GM12878 (cell line): Measurements from ENCODE around the gene PLOD3. TPM values are rescaled to one million over a fixed set of nuclear protein-coding genes. Genes with fewer than 3 reads are reported as not detected.

ENCODE experiments used
- BCL11A ChIP-seq: IDR thresholded peaks from 2 replicates; pipeline ENCODE4 v1.6.1; 2011; ENCODE audit warnings: low read depth, low read length
- BMI1 ChIP-seq: fragments of 450-650 bp; IDR thresholded peaks from 2 replicates; pipeline ENCODE4 v1.6.1; 2016; ENCODE audit warnings: mild to moderate bottlenecking, moderate library complexity, borderline replicate concordance
- CHD1 ChIP-seq: IDR thresholded peaks from 2 replicates; pipeline ENCODE4 v1.6.1; 2012; ENCODE audit warnings: low read depth, low read length, improper control_type of control experiment
- DPF2 ChIP-seq: fragments of 450-650 bp; IDR thresholded peaks from 2 replicates; pipeline ENCODE4 v1.6.1; 2017; ENCODE audit warnings: mild to moderate bottlenecking
- E2F4 ChIP-seq: IDR thresholded peaks from 2 replicates; pipeline ENCODE4 v1.6.1; 2012; ENCODE audit warnings: low read depth, low read length, improper control_type of control experiment
- ESRRA ChIP-seq: IDR thresholded peaks from 2 replicates; pipeline ENCODE4 v1.6.1; 2012; ENCODE audit warnings: mild to moderate bottlenecking, low read length, improper control_type of control experiment
- ETV6 ChIP-seq, 2 experiments: fragments of 450-650 bp in 1 of 2; IDR thresholded peaks in 1 of 2; conservative IDR thresholded peaks in 1 of 2; 2 replicates each; pipeline ENCODE4 v1.6.1; 2014; ENCODE audit warnings: antibody characterized with exemption in 1 of 2, borderline replicate concordance in 1 of 2, low read depth in 1 of 2, mild to moderate bottlenecking in 1 of 2, moderate library complexity in 1 of 2
- FOXM1 ChIP-seq: IDR thresholded peaks from 2 replicates; pipeline ENCODE4 v1.6.1; 2012; ENCODE audit warnings: low read depth, mild to moderate bottlenecking, inconsistent platforms, low read length, moderate library complexity
- GABPA ChIP-seq: IDR thresholded peaks from 2 replicates; pipeline ENCODE4 v1.6.1; 2014; ENCODE audit warnings: antibody characterized with exemption, low read depth, mild to moderate bottlenecking, inconsistent platforms
- IKZF1 ChIP-seq: fragments of 450-650 bp; conservative IDR thresholded peaks from 2 replicates; pipeline ENCODE4 v1.6.1; 2017; ENCODE audit warnings: antibody characterized with exemption, mild to moderate bottlenecking
- IKZF2 ChIP-seq, 2 experiments: fragments of 450-650 bp; IDR thresholded peaks; 2 replicates each; pipeline ENCODE4 v1.6.1; 2017; ENCODE audit warnings: mild to moderate bottlenecking in 2 of 2, moderate library complexity in 2 of 2
- LARP7 ChIP-seq: fragments of 450-650 bp; IDR thresholded peaks from 2 replicates; pipeline ENCODE4 v1.6.1; 2017; ENCODE audit warnings: mild to moderate bottlenecking
- MXI1 ChIP-seq: fragments of 150-350 bp; IDR thresholded peaks from 2 replicates; pipeline ENCODE4 v1.6.1; 2011; ENCODE audit warnings: low read depth, mild to moderate bottlenecking, inconsistent platforms, low read length, improper control_type of control experiment
- PKNOX1 ChIP-seq: fragments of 450-650 bp; IDR thresholded peaks from 2 replicates; pipeline ENCODE4 v1.6.1; 2016; ENCODE audit warnings: mild to moderate bottlenecking
- POLR2AphosphoS2 ChIP-seq: IDR thresholded peaks from 2 replicates; pipeline ENCODE4 v1.6.1; 2011; ENCODE audit warnings: low read depth, mild to moderate bottlenecking, low read length, improper control_type of control experiment, moderate library complexity
- RAD51 ChIP-seq: fragments of 450-650 bp; IDR thresholded peaks from 2 replicates; pipeline ENCODE4 v1.6.1; 2016; ENCODE audit warnings: moderate library complexity, mild to moderate bottlenecking, inconsistent platforms
- SMARCA5 ChIP-seq: fragments of 450-650 bp; IDR thresholded peaks from 2 replicates; pipeline ENCODE4 v1.6.1; 2017; ENCODE audit warnings: mild to moderate bottlenecking
- STAT1 ChIP-seq: fragments of 450-650 bp; conservative IDR thresholded peaks from 2 replicates; pipeline ENCODE4 v1.6.1; 2014; ENCODE audit warnings: antibody characterized with exemption, mild to moderate bottlenecking
- USF1 ChIP-seq: IDR thresholded peaks from 2 replicates; pipeline ENCODE4 v1.6.1; 2011; ENCODE audit warnings: borderline replicate concordance, low read depth, mild to moderate bottlenecking, moderate library complexity, mixed read lengths, low read length; ENCODE audit not compliant: insufficient read depth; ENCODE audit errors: extremely low read length
- ZNF207 ChIP-seq: fragments of 450-650 bp; IDR thresholded peaks from 2 replicates; pipeline ENCODE4 v1.6.1; 2014; ENCODE audit warnings: antibody characterized with exemption, mild to moderate bottlenecking, borderline replicate concordance
- ZNF592 ChIP-seq: fragments of 450-650 bp; IDR thresholded peaks from 2 replicates; pipeline ENCODE4 v1.6.1; 2017; ENCODE audit warnings: mild to moderate bottlenecking, moderate library complexity
- polyA plus RNA-seq, 11 experiments: library from polyadenylated mRNA; depleted of rRNA in 4 of 11; unstranded in 6 of 11; stranded (reverse) in 5 of 11; fragments of >200 nt; fragmentation: Nextera tagmentation in 4 of 11; fragmentation: Illumina TruSeq in 1 of 11; extraction: Ambion mirVana in 4 of 11; extraction: Trizol in 1 of 11; gene quantifications; 1 replicate in 1 of 11; 2 replicates in 10 of 11; pipeline versions ENCODE4 v1.2.1 to v1.2.3, GENCODE V29; 2011 to 2016; ENCODE audit warnings: inconsistent platforms in 2 of 11, missing spikeins in 2 of 11, low read depth in 1 of 11
- total RNA-seq, 4 experiments: library from RNA; depleted of rRNA in 3 of 4; stranded (reverse); fragments of >200 nt in 3 of 4; fragmentation: Illumina TruSeq in 1 of 4; extraction: Trizol in 1 of 4; gene quantifications; 2 replicates each; pipeline versions ENCODE4 v1.2.1 to v1.2.3, GENCODE V29; 2013 to 2021
- TF ChIP-seq, protein P1 (sequence below): fragments of 450-650 bp; IDR thresholded peaks from 2 replicates; pipeline ENCODE4 v1.6.1; 2016; ENCODE audit warnings: mild to moderate bottlenecking

The PLOD3 gene
- total and polyA plus RNA-seq, 10 of the 15 experiments (the other 5 are each of a cell fraction or from before 2014, with no cell fraction given) = 0.53 to 27.8 (median 15.1) TPM

DNA sequence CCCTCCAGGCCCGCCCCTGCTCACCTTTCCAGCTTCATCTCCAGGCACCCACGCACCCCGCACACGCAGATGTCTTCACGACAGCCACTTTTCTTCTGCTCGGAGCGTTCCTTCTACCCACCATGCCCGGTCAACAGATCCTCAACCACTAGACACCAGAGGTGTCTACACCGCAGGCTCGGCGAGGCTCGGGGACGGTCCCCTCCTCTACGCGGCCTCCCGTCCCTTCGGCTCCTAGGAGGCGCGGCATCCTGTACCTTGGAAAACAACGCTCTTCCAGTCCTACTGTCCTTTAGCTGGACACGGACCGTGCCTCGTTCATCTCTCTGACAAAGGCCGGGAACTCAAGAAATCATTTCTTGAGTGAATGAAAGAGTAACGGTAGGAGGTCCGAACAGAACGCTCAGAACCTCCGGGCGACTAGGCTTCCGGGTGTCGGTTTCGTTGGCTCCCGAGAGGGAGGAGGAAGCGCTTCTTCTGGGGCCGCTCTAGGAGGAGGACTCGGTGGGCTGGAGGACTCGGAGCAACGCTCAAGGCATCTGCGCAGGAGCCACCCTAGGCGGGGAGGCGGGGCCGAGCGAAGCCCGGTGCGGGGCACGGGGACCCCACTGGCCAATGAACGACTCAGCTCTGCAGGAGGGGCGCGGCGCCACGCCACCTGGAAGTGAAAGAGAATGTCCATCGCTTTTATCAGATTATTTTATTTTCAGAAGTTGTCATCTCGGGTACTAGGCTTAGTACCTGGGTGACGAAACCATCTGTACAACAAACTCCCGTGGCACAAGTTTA lies 34.7 kb upstream of the PLOD3 start (continued):
- TF ChIP-seq ZNF207 = peak; percentile 79; the same call in 1 of the 2 replicates
- TF ChIP-seq BMI1 = no peak
- TF ChIP-seq ETV6 (conservative IDR thresholded peaks at IDR 0.05 in 1 of 2, IDR thresholded peaks at IDR 0.05 in 1 of 2; ENCODE audit: borderline replicate concordance in 1 of 2, low read depth in 1 of 2) = no peak; a peak in 1 of 4 replicates
- peak; percentile 80 for TF ChIP-seq GABPA
- no peak for TF ChIP-seq DPF2
- TF ChIP-seq POLR2AphosphoS2 = peak; percentile 61; the same call in 1 of the 2 replicates
- TF ChIP-seq PKNOX1 = no peak
- TF ChIP-seq FOXM1 = no peak
- TF ChIP-seq ESRRA = no peak
- TF ChIP-seq USF1 = peak; percentile 89
- no peak for TF ChIP-seq CHD1
- TF ChIP-seq LARP7 = peak; percentile 41; the same call in 1 of the 2 replicates
- TF ChIP-seq IKZF2 (IDR thresholded peaks at IDR 0.05) = peak; percentile 9 to 33; a peak in 3 of 4 replicates
- TF ChIP-seq ZNF592 = no peak
- no peak for TF ChIP-seq MXI1
- TF ChIP-seq STAT1 = no peak
- TF ChIP-seq SMARCA5 = no peak
- TF ChIP-seq E2F4 = no peak
- TF ChIP-seq IKZF1 = peak; percentile 78
- TF ChIP-seq, protein P1, sequence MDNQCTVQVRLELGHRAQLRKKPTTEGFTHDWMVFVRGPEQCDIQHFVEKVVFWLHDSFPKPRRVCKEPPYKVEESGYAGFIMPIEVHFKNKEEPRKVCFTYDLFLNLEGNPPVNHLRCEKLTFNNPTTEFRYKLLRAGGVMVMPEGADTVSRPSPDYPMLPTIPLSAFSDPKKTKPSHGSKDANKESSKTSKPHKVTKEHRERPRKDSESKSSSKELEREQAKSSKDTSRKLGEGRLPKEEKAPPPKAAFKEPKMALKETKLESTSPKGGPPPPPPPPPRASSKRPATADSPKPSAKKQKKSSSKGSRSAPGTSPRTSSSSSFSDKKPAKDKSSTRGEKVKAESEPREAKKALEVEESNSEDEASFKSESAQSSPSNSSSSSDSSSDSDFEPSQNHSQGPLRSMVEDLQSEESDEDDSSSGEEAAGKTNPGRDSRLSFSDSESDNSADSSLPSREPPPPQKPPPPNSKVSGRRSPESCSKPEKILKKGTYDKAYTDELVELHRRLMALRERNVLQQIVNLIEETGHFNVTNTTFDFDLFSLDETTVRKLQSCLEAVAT = 0 out of 2 replicates have a peak, but pooled peaks have one; percentile 15
- TF ChIP-seq BCL11A = no peak
- peak; percentile 92 for TF ChIP-seq RAD51
